ENCODE results near the gene LASP1NB.

The LASP1NB gene

GRCh38 chr17:38958326-38958725, 32.9 kb downstream of the LASP1NB start:
- WGBS, 2 experiments (ENCODE audit: extremely low coverage in 1 of 2, insufficient coverage in 1 of 2, insufficient read length in 1 of 2, insufficient replicate concordance in 2 of 2, low coverage in 1 of 2, low lambda C conversion rate in 2 of 2, missing lambda C conversion rate in 1 of 2), result 76% methylated on average over 1 of the region's 1 CpG; no CpG with 5 or more reads in 1 of the 2 experiments
- ChIA-PET CTCF (ENCODE audit: partially characterized antibody) (interaction anchor here (0.6 to 0.8 kb wide), 3 partner anchors 20 to 435 kb away, joined by 3 read pairs; no protein-coding TSS in a partner anchor), POLR2A (ENCODE audit: partially characterized antibody) (no interaction called here)
- H4K8ac ChIP-seq (ENCODE audit: extremely low read depth, insufficient read depth, low read length), result no peak overlapping the region
- no peak overlapping the region for H3K4me3 ChIP-seq (ENCODE audit: extremely low read depth in 1 of 4, insufficient read depth in 2 of 4, low read depth in 3 of 4, low read length in 4 of 4)
- no peaks in the 10 kb centered on the region for H3K79me2 ChIP-seq (ENCODE audit: control insufficient read depth in 1 of 2, insufficient read depth in 2 of 2, low read length in 2 of 2)
- H2BK20ac ChIP-seq (ENCODE audit: low read length), result no peak overlapping the region
- H3K9ac ChIP-seq (replicated peaks in 1 of 4; ENCODE audit: extremely low read depth in 1 of 4, low read depth in 3 of 4, low read length in 3 of 4), result no peak overlapping the region
- no peaks in the 10 kb centered on the region for H4K20me1 ChIP-seq (replicated peaks in 1 of 2; ENCODE audit: control insufficient read depth in 1 of 2, insufficient read depth in 2 of 2, low read length in 2 of 2)
- no peak overlapping the region for H3K4ac ChIP-seq (replicated peaks; ENCODE audit: insufficient read length, low read depth, low read length)
- H2BK5ac ChIP-seq (ENCODE audit: low read depth, low read length), result no peak overlapping the region
- H4K5ac ChIP-seq (ENCODE audit: insufficient read length, low read depth, low read length), result no peak overlapping the region
- H3K36me3 ChIP-seq (ENCODE audit: control insufficient read depth in 2 of 4, insufficient read depth in 4 of 4, low read length in 3 of 4), result no peaks in the 10 kb centered on the region
- DNase-seq (ENCODE audit: low read depth in 1 of 2, low spot score in 2 of 2) (no peak), FAIRE-seq (no peak)
- H3K4me1 ChIP-seq (replicated peaks in 1 of 4; ENCODE audit: control insufficient read depth in 3 of 4, insufficient read depth in 4 of 4, low read length in 3 of 4), result no peaks in the 10 kb centered on the region
- H3K79me1 ChIP-seq (ENCODE audit: low read depth, low read length), result no peaks in the 10 kb centered on the region
- H3K27me3 ChIP-seq (replicated peaks in 1 of 4; ENCODE audit: control insufficient read depth in 3 of 4, extremely low read depth in 1 of 4, insufficient read depth in 3 of 4, low read length in 3 of 4), result no peaks in the 10 kb centered on the region
- no peak overlapping the region for H2BK15ac ChIP-seq (ENCODE audit: low read length)
- no peak for TF ChIP-seq EZH2 (IDR thresholded peaks at IDR 0.05; ENCODE audit: low read depth, low read length, severe bottlenecking)
- no peak overlapping the region for H3K4me2 ChIP-seq (ENCODE audit: insufficient read depth in 1 of 2, low read depth in 2 of 2, low read length in 2 of 2)
- no peak overlapping the region for H3K27ac ChIP-seq (ENCODE audit: low read depth, low read length)
- H3K23ac ChIP-seq (ENCODE audit: insufficient read length), result no peak overlapping the region
- H3K23me2 ChIP-seq (ENCODE audit: low read depth, low read length), result no peaks in the 10 kb centered on the region
- no peaks in the 10 kb centered on the region for H3K9me3 ChIP-seq (ENCODE audit: insufficient read depth in 2 of 2, low read depth in 1 of 2, low read length in 1 of 2)
- no peak overlapping the region for H2BK12ac ChIP-seq (ENCODE audit: low read depth, low read length)
- H2AFZ ChIP-seq (ENCODE audit: low read length), result no peak overlapping the region
- no peak overlapping the region for H2AK5ac ChIP-seq (ENCODE audit: low read depth, low read length)
- H3K56ac ChIP-seq (replicated peaks; ENCODE audit: insufficient read length, low read depth, low read length), result no peak overlapping the region
- H4K91ac ChIP-seq (replicated peaks; ENCODE audit: insufficient read length, low read length), result no peak overlapping the region
- H3K14ac ChIP-seq (ENCODE audit: insufficient read length), result no peak overlapping the region
- H2BK120ac ChIP-seq (replicated peaks; ENCODE audit: low read depth, low read length), result no peak overlapping the region
- H3K18ac ChIP-seq (ENCODE audit: extremely low read depth, low read length), result no peak overlapping the region
